Gastrocnemius medialis (tissue), 4 donors: ENCODE data around the gene FAM234A.

Experiments
- CTCF ChIP-seq, 5 experiments: fragments of 450-650 bp in 3 of 5; fragments of 200-600 bp in 2 of 5; sonication (generic) in 2 of 5; IDR thresholded peaks in 4 of 5; conservative IDR thresholded peaks in 1 of 5; 1 replicate in 4 of 5; 2 replicates in 1 of 5; pipeline ENCODE4 v1.5.1; 2016 to 2019; ENCODE audit warnings: antibody characterized with exemption in 5 of 5, mild to moderate bottlenecking in 3 of 5, moderate library complexity in 3 of 5
- POLR2A ChIP-seq, 2 donors: fragments of 450-650 bp; IDR thresholded peaks; one replicate each; pipeline ENCODE4 v1.6.1; 2017; ENCODE audit warnings: antibody characterized with exemption in 2 of 2, mild to moderate bottlenecking in 2 of 2, moderate library complexity in 2 of 2

GRCh38 chr16:293043-293775 is 58.6 kb downstream of the FAM234A start:
- no peak for TF ChIP-seq POLR2A (IDR thresholded peaks at IDR 0.05)
- TF ChIP-seq CTCF (IDR thresholded peaks at IDR 0.05 in 4 of 5, conservative IDR thresholded peaks at IDR 0.05 in 1 of 5): no peak
